Suprapubic skin (tissue), 4 donors: ENCODE data around the gene PAQR8. TPM values are rescaled to one million over a fixed set of nuclear protein-coding genes. Genes with fewer than 3 reads are reported as not detected.

ENCODE experiments used
- DNase-seq, 2 donors: peaks; one replicate each; pipeline ENCODE4 v3.0.0-alpha.2; 2019; ENCODE audit warnings: low spot score in 2 of 2
- H3K27ac ChIP-seq: fragments of 200-600 bp; sonication (generic); one replicate; pipeline ENCODE4 v1.5.1; 2019
- H3K27me3 ChIP-seq: fragments of 200-600 bp; sonication (generic); one replicate; pipeline ENCODE4 v1.5.1; 2019
- H3K36me3 ChIP-seq: fragments of 200-600 bp; sonication (generic); one replicate; pipeline ENCODE4 v1.5.1; 2019
- H3K4me1 ChIP-seq: fragments of 200-600 bp; sonication (generic); one replicate; pipeline ENCODE4 v1.5.1; 2019
- H3K4me3 ChIP-seq: fragments of 200-600 bp; sonication (generic); one replicate; pipeline ENCODE4 v1.5.1; 2019; ENCODE audit warnings: mild to moderate bottlenecking
- H3K9me3 ChIP-seq: fragments of 200-600 bp; sonication (generic); one replicate; pipeline ENCODE4 v1.5.1; 2019
- EP300 ChIP-seq: sonication (generic); formaldehyde crosslinking; IDR thresholded peaks from one replicate; pipeline ENCODE4 v1.6.1; 2017; ENCODE audit warnings: antibody characterized with exemption
- POLR2A ChIP-seq, 2 donors: fragments of 450-650 bp; IDR thresholded peaks; one replicate each; pipeline ENCODE4 v1.6.1; 2017; ENCODE audit warnings: antibody characterized with exemption in 2 of 2, mild to moderate bottlenecking in 2 of 2, moderate library complexity in 2 of 2
- POLR2AphosphoS5 ChIP-seq, 3 donors: sonication (generic); formaldehyde crosslinking; IDR thresholded peaks; one replicate each; pipeline ENCODE4 v1.6.1; 2017; ENCODE audit warnings: antibody characterized with exemption in 3 of 3
- WGBS: methylation state at CpG from one replicate; pipeline ENCODE4 v1.1.5; 2018; 5-methylcytosine and 5-hydroxymethylcytosine counted together
- total RNA-seq, 4 donors: library from RNA; depleted of rRNA; stranded (reverse); fragments of >200 nt; gene quantifications; one replicate each; pipeline ENCODE4 v1.1.0, GENCODE V29; 2016
- TF ChIP-seq, protein P1 (sequence below), 2 donors: fragments of 200-600 bp in 1 of 2; fragments of 450-650 bp in 1 of 2; sonication (generic) in 1 of 2; IDR thresholded peaks; one replicate each; pipeline ENCODE4 v1.5.1; 2016 to 2019; ENCODE audit warnings: antibody characterized with exemption in 2 of 2, mild to moderate bottlenecking in 1 of 2, moderate library complexity in 1 of 2

PAQR8 gene
- total RNA-seq, 4 donors from 2014 or later = 2.2 to 6.5 (median 2.8) TPM

DNA sequence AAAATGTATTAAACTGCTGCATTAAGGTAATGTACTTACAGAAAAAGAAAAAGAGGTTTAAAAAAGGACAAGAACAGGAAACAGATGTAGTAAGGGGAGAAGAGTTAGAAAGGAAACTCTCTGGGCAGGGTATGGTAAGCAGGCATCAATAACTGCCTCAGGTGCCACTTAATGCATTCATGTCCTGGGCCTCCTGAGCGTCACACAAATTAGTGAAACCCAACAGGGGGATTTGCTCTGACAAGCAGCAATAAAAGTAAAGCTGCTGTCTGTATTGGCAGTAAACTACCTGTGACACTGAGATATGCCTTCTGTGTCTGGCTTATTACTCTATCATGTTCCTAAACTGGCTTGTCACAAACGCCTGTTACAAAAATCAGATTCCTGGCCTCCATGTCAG, 56.7 kb downstream of the PAQR8 start:
- no peak for TF ChIP-seq POLR2A (IDR thresholded peaks at IDR 0.05)
- TF ChIP-seq, protein P1, sequence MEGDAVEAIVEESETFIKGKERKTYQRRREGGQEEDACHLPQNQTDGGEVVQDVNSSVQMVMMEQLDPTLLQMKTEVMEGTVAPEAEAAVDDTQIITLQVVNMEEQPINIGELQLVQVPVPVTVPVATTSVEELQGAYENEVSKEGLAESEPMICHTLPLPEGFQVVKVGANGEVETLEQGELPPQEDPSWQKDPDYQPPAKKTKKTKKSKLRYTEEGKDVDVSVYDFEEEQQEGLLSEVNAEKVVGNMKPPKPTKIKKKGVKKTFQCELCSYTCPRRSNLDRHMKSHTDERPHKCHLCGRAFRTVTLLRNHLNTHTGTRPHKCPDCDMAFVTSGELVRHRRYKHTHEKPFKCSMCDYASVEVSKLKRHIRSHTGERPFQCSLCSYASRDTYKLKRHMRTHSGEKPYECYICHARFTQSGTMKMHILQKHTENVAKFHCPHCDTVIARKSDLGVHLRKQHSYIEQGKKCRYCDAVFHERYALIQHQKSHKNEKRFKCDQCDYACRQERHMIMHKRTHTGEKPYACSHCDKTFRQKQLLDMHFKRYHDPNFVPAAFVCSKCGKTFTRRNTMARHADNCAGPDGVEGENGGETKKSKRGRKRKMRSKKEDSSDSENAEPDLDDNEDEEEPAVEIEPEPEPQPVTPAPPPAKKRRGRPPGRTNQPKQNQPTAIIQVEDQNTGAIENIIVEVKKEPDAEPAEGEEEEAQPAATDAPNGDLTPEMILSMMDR (IDR thresholded peaks at IDR 0.05) = no peak
- TF ChIP-seq POLR2AphosphoS5 (IDR thresholded peaks at IDR 0.05) = no peak
- no peak for TF ChIP-seq EP300

DNA sequence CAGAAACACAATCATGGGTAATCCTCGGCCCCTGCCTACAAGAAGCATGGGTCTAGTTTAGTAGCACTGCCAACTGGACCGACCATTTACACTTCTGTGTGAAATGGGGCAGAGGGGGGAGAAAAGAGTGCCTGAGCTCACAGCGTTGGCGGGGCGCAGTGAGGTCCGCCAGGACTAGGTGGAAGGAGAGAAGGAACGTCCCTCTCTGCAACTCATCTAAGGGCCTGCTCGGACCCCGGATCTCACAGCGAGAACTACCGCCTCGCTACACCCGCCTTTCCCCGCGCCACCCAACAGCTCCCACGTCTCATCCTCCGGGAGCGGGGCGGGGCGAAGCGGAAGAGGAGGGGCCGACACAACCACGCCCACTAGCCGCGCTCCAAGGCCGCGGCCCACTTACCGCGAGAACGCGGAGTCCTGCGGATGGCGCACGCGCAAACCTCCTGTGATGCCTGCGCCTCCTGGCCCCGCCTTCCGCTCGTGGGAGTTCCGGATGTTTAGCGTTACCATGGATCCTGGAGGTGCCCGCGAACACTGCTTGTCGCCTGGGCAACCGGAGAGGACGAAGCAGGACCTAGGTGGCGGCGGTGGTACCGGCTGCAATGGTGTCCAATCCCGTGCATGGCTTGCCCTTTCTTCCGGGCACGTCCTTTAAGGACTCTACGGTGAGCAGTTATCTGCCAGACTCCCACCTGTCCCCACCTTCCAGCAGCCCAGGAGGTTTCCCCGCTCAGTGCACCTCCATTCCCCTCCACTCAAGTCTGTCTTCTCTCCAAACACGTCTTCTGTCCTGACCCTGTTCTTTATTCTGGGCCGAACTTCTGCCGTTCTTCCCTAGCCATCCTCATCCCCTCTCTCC, 58.1 kb downstream of the PAQR8 start, which contains the start of gene EFHC1:
Gene EFHC1, plus strand, starts transcription at position 534 of the 859 bp plus-strand sequence. Its CDS starts 69 bp downstream, at position 603.
- peaks cover 13% of the 10 kb centered on the region for H3K4me1 ChIP-seq
- WGBS = 0% methylated on average over 17 of the region's 57 CpGs
- peak in 1 of 3 donors; percentile 78 for TF ChIP-seq POLR2AphosphoS5 (IDR thresholded peaks at IDR 0.05)
- TF ChIP-seq EP300 = no peak

More for the DNA sequence above, 56.7 kb downstream of the PAQR8 start:
- H3K27ac ChIP-seq = no peak overlapping the region
- H3K27me3 ChIP-seq = no peaks in the 10 kb centered on the region
- no peaks in the 10 kb centered on the region for H3K36me3 ChIP-seq
- DNase-seq = no peak
- no peaks in the 10 kb centered on the region for H3K9me3 ChIP-seq
- no peak overlapping the region for H3K4me3 ChIP-seq
- peaks cover 13% of the 10 kb centered on the region for H3K4me1 ChIP-seq
- whole genome bisulfite sequencing = 72% methylated on average over 2 of the region's 2 CpGs

DNA sequence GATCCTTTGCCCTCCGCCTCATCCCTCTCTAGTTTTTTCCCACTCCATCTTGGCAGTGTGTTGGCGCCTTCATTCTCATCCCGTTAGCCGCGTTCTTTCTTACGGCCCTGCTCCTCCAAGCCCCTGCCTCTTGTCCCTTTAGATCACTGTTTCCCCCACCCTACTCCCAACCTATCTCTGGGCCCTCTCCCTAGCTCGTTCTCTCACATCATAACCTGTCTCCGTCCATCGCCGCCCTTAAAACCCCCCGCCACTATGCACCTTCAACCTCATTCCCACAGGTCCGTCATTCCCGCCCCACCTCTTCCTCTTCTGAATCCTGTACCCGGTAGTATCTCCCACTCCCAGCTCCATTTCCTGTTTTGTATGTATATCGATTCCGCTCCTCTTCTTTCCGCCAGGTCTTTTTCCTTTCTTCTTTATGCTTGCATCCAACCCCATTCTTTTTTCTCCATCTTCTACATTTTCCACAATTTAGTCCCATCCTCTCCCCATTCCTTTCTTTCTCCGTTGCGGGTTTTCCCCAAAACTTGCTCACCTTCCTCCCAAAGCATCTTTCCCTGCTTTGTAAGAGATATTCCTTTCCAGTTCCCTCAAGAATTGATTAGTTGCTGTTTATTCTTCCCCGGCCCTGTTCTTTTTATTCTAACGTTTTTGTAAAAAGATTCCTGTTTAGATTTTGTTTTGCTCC, 58.9 kb downstream of the PAQR8 start:
- TF ChIP-seq, protein P1 (IDR thresholded peaks at IDR 0.05) = no peak
- no peak for TF ChIP-seq POLR2A (IDR thresholded peaks at IDR 0.05)
- no peak for TF ChIP-seq POLR2AphosphoS5 (IDR thresholded peaks at IDR 0.05)
- TF ChIP-seq EP300 = no peak
- peaks cover 13% of the 10 kb centered on the region for H3K4me1 ChIP-seq
- 5% methylated on average over 21 of the region's 21 CpGs for WGBS
- peak overlapping the region; percentile 80 for H3K4me3 ChIP-seq
- peaks cover 3% of the 10 kb centered on the region for H3K36me3 ChIP-seq
- H3K9me3 ChIP-seq = no peaks in the 10 kb centered on the region
- DNase-seq = no peak
- no peaks in the 10 kb centered on the region for H3K27me3 ChIP-seq
- H3K27ac ChIP-seq = peak overlapping the region; percentile 80

More for the DNA sequence above, 58.1 kb downstream of the PAQR8 start, which contains the start of gene EFHC1:
- H3K36me3 ChIP-seq = peaks cover 3% of the 10 kb centered on the region
- H3K4me3 ChIP-seq = peak within 1 kb of the TSS; percentile 80
- peak; percentile 98 to 99 for DNase-seq
- H3K9me3 ChIP-seq = no peaks in the 10 kb centered on the region
- H3K27ac ChIP-seq = peak within 1 kb of the TSS; percentile 80
- no peaks in the 10 kb centered on the region for H3K27me3 ChIP-seq

DNA sequence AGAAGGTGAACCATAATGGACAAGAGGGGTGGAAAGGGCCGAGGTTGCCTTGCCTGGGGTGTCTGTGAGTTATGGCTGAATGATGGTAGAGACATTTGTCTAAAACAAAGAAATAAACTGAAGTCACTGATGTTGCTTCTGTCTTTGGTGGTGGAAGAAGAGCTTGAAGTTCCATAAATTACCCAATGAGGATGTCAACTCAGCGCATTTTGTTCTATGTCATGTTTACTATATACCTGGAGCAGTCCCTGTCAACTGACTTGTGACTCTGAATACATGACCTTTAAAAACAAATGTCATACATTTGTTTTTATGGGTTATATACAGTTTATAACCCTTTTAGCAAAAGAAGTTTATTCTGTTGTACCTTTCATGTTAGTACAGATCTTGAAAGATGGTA, 60.2 kb downstream of the PAQR8 start:
- TF ChIP-seq, protein P1 (IDR thresholded peaks at IDR 0.05) = no peak
- TF ChIP-seq POLR2A (IDR thresholded peaks at IDR 0.05) (no peak), EP300 (no peak), POLR2AphosphoS5 (IDR thresholded peaks at IDR 0.05) (no peak)
- Histone ChIP-seq H3K36me3 (peaks cover 6% of the 10 kb centered on the region), H3K9me3 (no peaks in the 10 kb centered on the region), H3K4me3 (no peak overlapping the region), H3K4me1 (peaks cover 13% of the 10 kb centered on the region), H3K27ac (no peak overlapping the region), H3K27me3 (no peaks in the 10 kb centered on the region)
- WGBS = 92% methylated on average over 2 of the region's 2 CpGs
- DNase-seq = no peak

DNA sequence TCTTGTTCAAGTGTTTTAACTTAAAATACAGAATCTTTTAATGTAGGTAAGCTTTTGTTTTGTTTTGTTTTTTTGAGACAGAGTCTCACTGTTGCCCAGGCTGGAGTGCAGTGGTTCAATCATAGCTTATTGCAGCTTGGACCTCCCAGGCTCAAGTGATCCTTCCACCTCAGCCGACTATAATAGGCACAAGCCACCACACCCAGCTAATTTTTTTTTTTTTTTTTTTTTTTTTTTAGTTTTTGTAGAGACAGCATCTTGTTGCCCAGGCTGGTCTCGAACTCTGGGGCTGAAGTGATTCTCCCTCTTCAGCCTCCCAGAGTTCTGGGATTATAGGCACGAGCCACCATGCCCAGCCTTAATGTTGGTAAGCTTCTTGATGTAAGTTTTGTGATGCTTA, 61.5 kb downstream of the PAQR8 start:
- Histone ChIP-seq H3K27me3 (no peaks in the 10 kb centered on the region), H3K9me3 (no peaks in the 10 kb centered on the region), H3K36me3 (peaks cover 6% of the 10 kb centered on the region), H3K4me1 (peaks cover 13% of the 10 kb centered on the region), H3K4me3 (no peak overlapping the region), H3K27ac (no peak overlapping the region)
- no peak for TF ChIP-seq POLR2A (IDR thresholded peaks at IDR 0.05)
- TF ChIP-seq EP300 = no peak
- TF ChIP-seq, protein P1 (IDR thresholded peaks at IDR 0.05) = no peak
- TF ChIP-seq POLR2AphosphoS5 (IDR thresholded peaks at IDR 0.05) = no peak
- WGBS = 75% methylated on average over 3 of the region's 3 CpGs
- no peak for DNase-seq
